Right lobe of liver (tissue), 6 donors: ENCODE measurements around the gene TBC1D2B. TPM values are rescaled to one million over a fixed set of nuclear protein-coding genes. Genes with fewer than 3 reads are reported as not detected.

ENCODE experiments used
- ATAC-seq, 4 donors: fragments of 200-7000 bp; cut with Tn5 transposase; one replicate each; pipeline ENCODE4 v1.9.1; 2020; ENCODE audit warnings: mild to moderate bottlenecking in 4 of 4, moderate library complexity in 4 of 4
- DNase-seq, 3 donors: peaks; one replicate each; pipeline ENCODE4 v3.0.0-alpha.2; 2020
- H3K27ac ChIP-seq, 3 donors: fragments of 200-600 bp; one replicate each; pipeline ENCODE4 v1.8.0; 2022
- H3K27me3 ChIP-seq, 2 donors: fragments of 200-600 bp; one replicate each; pipeline ENCODE4 v1.8.0; 2022
- H3K36me3 ChIP-seq, 4 donors: fragments of 200-600 bp; sonication (generic) in 1 of 4; one replicate each; pipeline versions ENCODE4 v1.5.1 to v1.8.0; 2017 to 2022; ENCODE audit warnings: control low read depth in 1 of 4
- H3K4me1 ChIP-seq, 4 donors: fragments of 200-600 bp; sonication (generic) in 1 of 4; one replicate each; pipeline versions ENCODE4 v1.5.1 to v1.8.0; 2017 to 2022; ENCODE audit warnings: control low read depth in 1 of 4
- H3K4me3 ChIP-seq, 3 donors: fragments of 200-600 bp; one replicate each; pipeline ENCODE4 v1.8.0; 2022
- H3K9me3 ChIP-seq, 4 donors: fragments of 200-600 bp; sonication (generic) in 1 of 4; one replicate each; pipeline versions ENCODE4 v1.5.1 to v1.8.0; 2017 to 2022; ENCODE audit warnings: control low read depth in 1 of 4
- POLR2A ChIP-seq: fragments of 450-650 bp; IDR thresholded peaks from one replicate; pipeline ENCODE4 v1.6.1; 2017; ENCODE audit warnings: antibody characterized with exemption, mild to moderate bottlenecking
- WGBS: methylation state at CpG from one replicate; pipeline ENCODE4 v1.1.6; 2018; ENCODE audit warnings: low coverage, low lambda C conversion rate; ENCODE audit not compliant: insufficient coverage; ENCODE audit errors: missing lambda C conversion rate; 5-methylcytosine and 5-hydroxymethylcytosine counted together
- intact Hi-C, 2 donors: fragments of 100-400 bp; cut with DNase I; formaldehyde crosslinking; loops; one replicate each; pipeline versions ENCODE4 v1.11.2 to v1.14.1; 2022
- total RNA-seq, 6 experiments: library from RNA; depleted of rRNA in 2 of 6; stranded (reverse); fragments of >200 nt in 2 of 6; fragmentation: NEBNext Ultra II Directional in 3 of 6; extraction: Animal tissue kit (Norgen Biotek cat#: 25700) in 3 of 6; gene quantifications; one replicate each; pipeline versions ENCODE4 v1.1.0 to v1.2.4, GENCODE V29; 2016 to 2023
- TF ChIP-seq, protein P1 (sequence below), 4 donors: fragments of 200-600 bp in 3 of 4; fragments of 450-650 bp in 1 of 4; IDR thresholded peaks; one replicate each; pipeline versions ENCODE4 v1.5.1 to v1.8.0; 2016 to 2022; ENCODE audit warnings: antibody characterized with exemption in 4 of 4, mild to moderate bottlenecking in 2 of 4
- donor health status: DM: no; HTN: yes; CAD: no.
- donor health status: DM: no; HTN: no; CAD: no.
- donor health status: DM: no; HTN: no; CAD: no.
- donor health status: DM: no; HTN: yes; CAD: no.
- donor health status: DM: no; HTN: yes; CAD: no.

Gene TBC1D2B
- total RNA-seq, 6 experiments from 2014 or later, result 23.7 to 81.4 (median 29.6) TPM

DNA sequence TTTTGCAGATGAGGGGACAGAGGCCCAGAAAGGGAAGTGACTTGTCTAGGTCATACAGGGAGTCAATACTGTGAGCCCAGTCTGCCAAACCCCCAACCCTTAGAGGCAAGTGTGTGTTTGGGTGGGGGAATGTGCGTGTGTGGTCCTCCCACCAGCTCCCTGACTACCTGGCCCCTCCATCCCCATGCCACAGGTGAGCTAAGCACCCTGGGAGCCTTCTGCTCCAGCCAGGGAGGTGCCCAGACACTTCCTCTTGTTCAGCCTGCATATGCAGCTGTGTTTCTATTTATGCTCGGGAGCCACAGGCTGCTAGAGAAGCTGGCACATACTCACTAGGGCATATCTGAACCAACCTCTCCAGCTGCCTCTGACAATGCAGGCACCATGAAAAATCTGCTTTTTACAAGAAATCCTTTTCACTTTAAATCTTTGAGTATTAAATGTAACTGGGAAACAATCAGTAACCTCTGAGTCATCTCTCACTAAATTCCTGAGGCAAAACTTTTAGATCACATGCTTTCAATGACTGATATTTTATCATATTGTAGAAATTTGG lies 20.7 kb downstream of the TBC1D2B start:
- Histone ChIP-seq H3K4me3 (no peak overlapping the region), H3K4me1 (peaks cover 0 to 83% (median 36%) of the 10 kb centered on the region in 4 donors), H3K27ac (peak overlapping the region; percentile 49 to 79 (median 56)), H3K9me3 (no peaks in the 10 kb centered on the region), H3K36me3 (no peaks in the 10 kb centered on the region), H3K27me3 (no peaks in the 10 kb centered on the region)
- no CpG with 5 or more reads among the region's 2 CpGs for WGBS
- intact Hi-C loops, result no loop called here
- TF ChIP-seq, protein P1, sequence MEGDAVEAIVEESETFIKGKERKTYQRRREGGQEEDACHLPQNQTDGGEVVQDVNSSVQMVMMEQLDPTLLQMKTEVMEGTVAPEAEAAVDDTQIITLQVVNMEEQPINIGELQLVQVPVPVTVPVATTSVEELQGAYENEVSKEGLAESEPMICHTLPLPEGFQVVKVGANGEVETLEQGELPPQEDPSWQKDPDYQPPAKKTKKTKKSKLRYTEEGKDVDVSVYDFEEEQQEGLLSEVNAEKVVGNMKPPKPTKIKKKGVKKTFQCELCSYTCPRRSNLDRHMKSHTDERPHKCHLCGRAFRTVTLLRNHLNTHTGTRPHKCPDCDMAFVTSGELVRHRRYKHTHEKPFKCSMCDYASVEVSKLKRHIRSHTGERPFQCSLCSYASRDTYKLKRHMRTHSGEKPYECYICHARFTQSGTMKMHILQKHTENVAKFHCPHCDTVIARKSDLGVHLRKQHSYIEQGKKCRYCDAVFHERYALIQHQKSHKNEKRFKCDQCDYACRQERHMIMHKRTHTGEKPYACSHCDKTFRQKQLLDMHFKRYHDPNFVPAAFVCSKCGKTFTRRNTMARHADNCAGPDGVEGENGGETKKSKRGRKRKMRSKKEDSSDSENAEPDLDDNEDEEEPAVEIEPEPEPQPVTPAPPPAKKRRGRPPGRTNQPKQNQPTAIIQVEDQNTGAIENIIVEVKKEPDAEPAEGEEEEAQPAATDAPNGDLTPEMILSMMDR (IDR thresholded peaks at IDR 0.05), result no peak
- TF ChIP-seq POLR2A, result no peak
- ATAC-seq (peak; percentile 43 to 48 (median 46)), DNase-seq (peak in 1 of 3 donors; percentile 45)

DNA sequence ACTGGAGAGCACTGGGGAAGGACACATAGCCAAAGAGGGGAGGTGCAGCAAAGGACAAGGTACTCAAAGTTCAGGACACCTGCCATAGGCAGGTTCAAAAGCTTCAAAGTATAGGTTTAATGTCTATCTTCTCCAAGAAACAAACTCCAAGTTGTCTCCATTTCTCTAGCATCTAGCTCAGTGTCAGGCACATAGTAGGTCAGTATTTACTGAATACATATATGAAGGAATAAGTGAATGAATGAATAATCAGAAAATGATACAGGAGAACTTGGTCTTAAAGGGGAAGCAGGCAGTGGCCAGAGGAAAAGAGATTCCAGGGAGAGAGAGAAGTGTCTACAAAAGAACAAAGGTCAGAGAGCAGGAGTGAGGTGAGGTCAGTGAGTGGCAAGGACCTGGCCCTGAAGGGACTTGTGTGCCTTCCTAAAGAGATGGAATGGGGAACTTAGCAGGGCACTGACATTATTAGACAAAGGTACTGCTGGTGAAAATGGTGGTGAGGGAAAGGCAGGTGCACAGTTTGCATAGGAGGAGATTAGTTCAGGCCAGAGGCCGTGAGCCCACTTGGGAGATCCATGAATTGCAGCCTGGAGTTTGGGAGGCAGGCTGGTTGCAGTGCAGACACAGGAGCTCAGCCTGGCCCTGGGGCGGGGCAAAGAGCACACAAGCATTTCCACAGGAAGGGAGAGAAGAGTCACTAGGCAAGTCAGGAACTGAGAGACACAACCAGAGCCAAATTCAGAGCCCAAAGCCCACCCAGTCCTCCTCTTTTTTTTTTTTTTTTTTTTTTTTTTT lies 21.4 kb downstream of the TBC1D2B start:
- H3K27ac ChIP-seq, result peak overlapping the region; percentile 49 to 79 (median 56)
- no peak for TF ChIP-seq POLR2A
- TF ChIP-seq, protein P1 (IDR thresholded peaks at IDR 0.05), result no peak

DNA sequence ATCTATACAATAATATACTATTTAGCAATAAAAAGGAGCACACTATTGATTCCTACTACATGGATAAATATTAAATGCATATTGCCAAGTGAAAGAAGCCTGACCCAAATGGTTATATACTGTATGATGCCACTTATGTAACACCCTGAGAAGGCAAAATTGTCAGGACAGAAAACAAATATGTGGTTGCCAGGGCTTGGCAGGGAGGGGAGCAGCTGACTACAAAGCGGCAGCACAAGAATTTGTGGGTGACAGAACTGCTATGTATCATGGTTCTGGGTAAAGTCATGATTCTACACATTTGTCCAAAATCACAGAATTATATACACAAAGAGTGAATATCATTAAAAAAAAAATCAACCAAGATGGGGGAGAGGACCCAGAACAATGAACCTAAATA lies 22.5 kb downstream of the TBC1D2B start:
- H3K36me3 ChIP-seq, result no peaks in the 10 kb centered on the region
- intact Hi-C loops, result no loop called here
- WGBS, result 27% methylated on average over 1 of the region's 1 CpG
- no peaks in the 10 kb centered on the region for H3K9me3 ChIP-seq
- no peaks in the 10 kb centered on the region for H3K27me3 ChIP-seq
- TF ChIP-seq, protein P1 (IDR thresholded peaks at IDR 0.05), result no peak
- TF ChIP-seq POLR2A, result no peak
- peak in 1 of 3 donors; percentile 50 for DNase-seq
- ATAC-seq, result peak in 2 of 4 donors; percentile 25 to 29
- no peak overlapping the region for H3K4me3 ChIP-seq
- H3K27ac ChIP-seq, result peak overlapping the region in 2 of 3 donors; percentile 56 to 79
- peaks cover 0 to 68% (median 38%) of the 10 kb centered on the region in 4 donors for H3K4me1 ChIP-seq

More for the DNA sequence above, 21.4 kb downstream of the TBC1D2B start:
- Histone ChIP-seq H3K36me3 (no peaks in the 10 kb centered on the region), H3K27me3 (no peaks in the 10 kb centered on the region), H3K9me3 (no peaks in the 10 kb centered on the region), H3K4me1 (peaks cover 0 to 79% (median 38%) of the 10 kb centered on the region in 4 donors), H3K4me3 (no peak overlapping the region)
- DNase-seq (peak; percentile 53 to 78 (median 65)), ATAC-seq (peak; percentile 71 to 83 (median 80))
- intact Hi-C loops, result no loop called here
- 0% methylated on average over 1 of the region's 2 CpGs for WGBS

DNA sequence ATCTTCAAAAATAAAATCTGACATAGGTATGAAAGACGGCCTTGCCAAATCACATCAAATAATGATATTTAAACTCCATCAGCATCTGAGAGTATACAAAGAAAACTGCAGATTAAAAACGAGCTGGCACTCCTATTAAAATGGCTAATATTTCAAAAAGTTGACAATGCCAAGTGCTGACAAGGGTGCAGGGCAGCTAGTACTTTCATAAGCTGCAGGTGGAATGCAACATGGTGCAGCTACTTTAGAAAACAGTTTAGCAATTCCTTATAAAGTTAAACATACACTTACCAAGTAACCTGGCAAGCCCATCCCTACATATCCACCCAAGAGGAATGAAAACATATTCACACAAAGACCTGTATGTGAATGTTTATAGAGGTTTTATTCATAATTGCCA lies 23.0 kb downstream of the TBC1D2B start:
- peaks cover 0 to 63% (median 36%) of the 10 kb centered on the region in 4 donors for H3K4me1 ChIP-seq
- DNase-seq, result no peak
- no peaks in the 10 kb centered on the region for H3K9me3 ChIP-seq
- no peak for ATAC-seq
- no peak overlapping the region for H3K4me3 ChIP-seq
- no peaks in the 10 kb centered on the region for H3K27me3 ChIP-seq
- H3K36me3 ChIP-seq, result no peaks in the 10 kb centered on the region
- H3K27ac ChIP-seq, result peak overlapping the region in 1 of 3 donors; percentile 79
- TF ChIP-seq, protein P1 (IDR thresholded peaks at IDR 0.05), result no peak
- TF ChIP-seq POLR2A, result no peak
- WGBS, result 74% methylated on average over 2 of the region's 2 CpGs
- intact Hi-C loops, result no loop called here
